ENCODE data around the gene PTPN5. TPM values are rescaled to one million over a fixed set of nuclear protein-coding genes. Genes with fewer than 3 reads are reported as not detected.
"Not testable (repeated sequence)": the region's sequence is repeated elsewhere in the genome, so short reads cannot be mapped to it uniquely, and the experiment has no call there.

Gene PTPN5
- total RNA-seq, 1 experiment from 2014 or later: not detected

GRCh38 chr11:18696638-18697225 lies 94.9 kb downstream of the PTPN5 start:
- H3K4me3 ChIP-seq: no peak overlapping the region
- no peaks in the 10 kb centered on the region for H3K36me3 ChIP-seq
- no peak for DNase-seq (ENCODE audit: low read depth in 1 of 2, low spot score in 2 of 2)
- H3K27me3 ChIP-seq (replicated peaks): no peaks in the 10 kb centered on the region
- no peak overlapping the region for H3K27ac ChIP-seq
- H3K4me1 ChIP-seq (replicated peaks): peaks cover 3% of the 10 kb centered on the region; the same call in 1 of the 2 replicates
- H3K9me3 ChIP-seq (replicated peaks): no peaks in the 10 kb centered on the region

- Histone ChIP-seq H3K36me3 (no peaks in the 10 kb centered on the region), H3K4me3 (no peak overlapping the region), H3K27me3 (replicated peaks) (no peaks in the 10 kb centered on the region), H3K27ac (no peak overlapping the region), H3K4me1 (replicated peaks) (peaks cover under 1% of the 10 kb centered on the region; the same call in 1 of the 2 replicates), H3K9me3 (replicated peaks) (no peaks in the 10 kb centered on the region)
- DNase-seq (ENCODE audit: low read depth in 1 of 2, low spot score in 2 of 2): no peak
Observed at GRCh38 chr11:18692941-18693760, 98.4 kb downstream of the PTPN5 start.

- H3K4me1 ChIP-seq (replicated peaks); H3K36me3 ChIP-seq; H3K9me3 ChIP-seq (replicated peaks); H3K27ac ChIP-seq; H3K4me3 ChIP-seq; DNase-seq (ENCODE audit: low read depth in 1 of 2, low spot score in 2 of 2); H3K27me3 ChIP-seq (replicated peaks): not testable (repeated sequence)
Observed at GRCh38 chr11:18691467-18692140, 100.0 kb downstream of the PTPN5 start.

- Histone ChIP-seq H3K36me3 (no peaks in the 10 kb centered on the region), H3K4me1 (replicated peaks) (no peaks in the 10 kb centered on the region), H3K27me3 (replicated peaks) (no peaks in the 10 kb centered on the region), H3K9me3 (replicated peaks) (no peaks in the 10 kb centered on the region), H3K27ac (no peak overlapping the region), H3K4me3 (no peak overlapping the region)
- no peak for DNase-seq (ENCODE audit: low read depth in 1 of 2, low spot score in 2 of 2)
Observed at GRCh38 chr11:18684267-18684666, 107.3 kb downstream of the PTPN5 start.

- Histone ChIP-seq H3K27ac (no peak overlapping the region), H3K36me3 (no peaks in the 10 kb centered on the region), H3K27me3 (replicated peaks) (no peaks in the 10 kb centered on the region), H3K9me3 (replicated peaks) (no peaks in the 10 kb centered on the region), H3K4me1 (replicated peaks) (no peaks in the 10 kb centered on the region), H3K4me3 (no peak overlapping the region)
- no peak for DNase-seq (ENCODE audit: low read depth in 1 of 2, low spot score in 2 of 2)
Observed at GRCh38 chr11:18682466-18682865, 109.1 kb downstream of the PTPN5 start.

- H3K36me3 ChIP-seq; H3K4me3 ChIP-seq; H3K27me3 ChIP-seq (replicated peaks); H3K4me1 ChIP-seq (replicated peaks); H3K27ac ChIP-seq; DNase-seq (ENCODE audit: low read depth in 1 of 2, low spot score in 2 of 2); H3K9me3 ChIP-seq (replicated peaks): not testable (repeated sequence)
Observed at GRCh38 chr11:18681949-18682348, 109.6 kb downstream of the PTPN5 start.

Other genes starting within 250 kb of the PTPN5 start
- 14.9 and 22.0 TPM in 2 replicates for gene UEVLD, start 203.1 kb downstream of the PTPN5 start, total RNA-seq (2014; rRNA removed; shearing (Covaris generic))
- 0.32 and 0.91 TPM in 2 replicates for gene MISFA, start 192.0 kb downstream of the PTPN5 start, total RNA-seq (2014; rRNA removed; shearing (Covaris generic))
- gene SPTY2D1, start 157.5 kb downstream of the PTPN5 start, total RNA-seq (2014; rRNA removed; shearing (Covaris generic)): 13.3 and 22.1 TPM in 2 replicates
- 0.32 TPM in 1 of 2 replicates, not detected in the other for gene TMEM86A, start 93.0 kb downstream of the PTPN5 start, total RNA-seq (2014; rRNA removed; shearing (Covaris generic))
- not detected in 2 replicates for gene IGSF22, start 65.6 kb downstream of the PTPN5 start, total RNA-seq (2014; rRNA removed; shearing (Covaris generic))
- gene MRGPRX1, start 147.6 kb upstream of the PTPN5 start, total RNA-seq (2014; rRNA removed; shearing (Covaris generic)): not detected in 2 replicates

Data from SJSA1 (cell line).